ENCODE measurements around the gene MDFIC.

DNA sequence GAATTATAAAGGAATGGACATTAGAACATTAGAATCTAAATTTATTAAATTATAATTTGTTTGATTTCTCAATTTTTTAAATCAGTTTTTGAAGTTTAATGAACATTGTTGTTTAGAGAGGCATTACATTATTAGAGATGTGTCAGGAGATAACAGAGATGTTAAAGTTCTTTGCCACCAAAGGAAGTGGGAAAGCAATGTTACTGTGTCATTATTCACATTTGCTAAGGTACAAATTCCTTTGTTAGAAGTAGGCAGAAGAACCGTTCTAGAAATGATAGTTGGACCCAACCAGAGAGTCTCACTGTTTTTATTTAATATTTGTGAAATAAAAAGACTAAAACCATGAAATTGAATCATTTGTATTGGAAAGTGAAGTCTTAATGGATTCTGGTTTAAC is 92.9 kb downstream of the MDFIC start:
- no peak for TF ChIP-seq YY1 (IDR thresholded peaks at IDR 0.05; ENCODE audit: low read depth)
- TF ChIP-seq, protein P1, sequence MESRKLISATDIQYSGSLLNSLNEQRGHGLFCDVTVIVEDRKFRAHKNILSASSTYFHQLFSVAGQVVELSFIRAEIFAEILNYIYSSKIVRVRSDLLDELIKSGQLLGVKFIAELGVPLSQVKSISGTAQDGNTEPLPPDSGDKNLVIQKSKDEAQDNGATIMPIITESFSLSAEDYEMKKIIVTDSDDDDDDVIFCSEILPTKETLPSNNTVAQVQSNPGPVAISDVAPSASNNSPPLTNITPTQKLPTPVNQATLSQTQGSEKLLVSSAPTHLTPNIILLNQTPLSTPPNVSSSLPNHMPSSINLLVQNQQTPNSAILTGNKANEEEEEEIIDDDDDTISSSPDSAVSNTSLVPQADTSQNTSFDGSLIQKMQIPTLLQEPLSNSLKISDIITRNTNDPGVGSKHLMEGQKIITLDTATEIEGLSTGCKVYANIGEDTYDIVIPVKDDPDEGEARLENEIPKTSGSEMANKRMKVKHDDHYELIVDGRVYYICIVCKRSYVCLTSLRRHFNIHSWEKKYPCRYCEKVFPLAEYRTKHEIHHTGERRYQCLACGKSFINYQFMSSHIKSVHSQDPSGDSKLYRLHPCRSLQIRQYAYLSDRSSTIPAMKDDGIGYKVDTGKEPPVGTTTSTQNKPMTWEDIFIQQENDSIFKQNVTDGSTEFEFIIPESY (IDR thresholded peaks at IDR 0.05; ENCODE audit: borderline replicate concordance, low read depth) = no peak
- TF ChIP-seq EZH2phosphoT487 (IDR thresholded peaks at IDR 0.05; ENCODE audit: borderline replicate concordance, low read depth) = no peak
- no peak for TF ChIP-seq TEAD4 (IDR thresholded peaks at IDR 0.05; ENCODE audit: borderline replicate concordance, insufficient read depth)
